Measurements from ENCODE around the gene TPSD1. TPM values are rescaled to one million over a fixed set of nuclear protein-coding genes. Genes with fewer than 3 reads are reported as not detected.

Gene TPSD1
- polyA plus RNA-seq, 3 donors = not detected

DNA sequence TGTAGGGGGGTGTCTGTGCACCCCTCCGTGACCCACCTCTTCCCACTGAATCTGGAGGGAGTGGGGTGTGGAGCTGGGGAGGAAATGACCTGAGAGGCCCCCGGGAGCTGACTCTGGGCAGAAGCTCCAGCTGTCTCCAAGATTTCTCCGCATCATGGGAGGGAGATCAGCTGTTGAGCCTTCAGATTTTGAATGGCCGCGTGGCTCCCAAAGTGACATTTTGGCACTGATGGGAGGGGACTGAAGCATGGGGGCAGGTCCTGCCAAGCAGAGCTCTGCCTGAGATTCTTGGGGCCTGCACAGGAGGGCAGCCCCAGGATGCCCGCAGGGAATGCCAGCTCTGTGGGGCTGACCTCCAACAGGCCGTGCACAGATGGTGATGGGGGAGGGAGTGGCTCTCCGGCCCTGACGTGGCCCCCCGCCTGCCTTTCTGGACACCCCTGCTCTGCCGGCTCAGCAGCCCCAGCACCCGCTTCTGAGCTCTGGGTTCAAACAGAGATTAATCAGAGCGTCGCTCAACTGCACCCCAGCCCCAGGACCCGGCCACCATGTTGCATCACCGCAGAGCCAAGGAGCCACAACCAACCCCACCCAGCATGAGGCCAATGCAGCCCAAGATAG lies 28.2 kb downstream of the TPSD1 start:
- H3K36me3 ChIP-seq (replicated peaks in 1 of 2; ENCODE audit: control insufficient read depth in 1 of 2, insufficient read depth in 2 of 2, low read length in 2 of 2) = no peaks in the 10 kb centered on the region
- no peak overlapping the region for H3K27ac ChIP-seq (ENCODE audit: low read depth in 1 of 2, low read length in 2 of 2)
- no peak overlapping the region for H3K4me3 ChIP-seq (replicated peaks in 1 of 3; ENCODE audit: low read depth in 2 of 3, low read length in 3 of 3)
- no peak for DNase-seq
- peaks cover 14 to 16% of the 10 kb centered on the region in 2 donors for H3K4me1 ChIP-seq (ENCODE audit: control insufficient read depth in 1 of 2, insufficient read depth in 2 of 2, low read length in 2 of 2)
- H3K4me3 Mint-ChIP-seq = no peak overlapping the region
- H3K4me2 ChIP-seq (replicated peaks; ENCODE audit: extremely low read depth, low read length, poor library complexity, severe bottlenecking) = no peak overlapping the region
- peaks cover 20% of the 10 kb centered on the region for H3K4me1 Mint-ChIP-seq
- H3K9me3 ChIP-seq (replicated peaks in 1 of 2; ENCODE audit: control insufficient read depth in 1 of 2, insufficient read depth in 1 of 2, low read length in 2 of 2) = no peaks in the 10 kb centered on the region
- H3K27me3 Mint-ChIP-seq (ENCODE audit: low read depth in 3 of 3) = peaks cover 10 to 32% (median 28%) of the 10 kb centered on the region in 3 donors
- H3K79me2 ChIP-seq (ENCODE audit: insufficient read depth, low read length) = no peaks in the 10 kb centered on the region
- intact Hi-C loops (cut with micrococcal nuclease) = no loop called here
- no peak overlapping the region for H2AFZ ChIP-seq (ENCODE audit: insufficient read depth, low read depth, low read length, poor library complexity, severe bottlenecking)
- H3K9me3 Mint-ChIP-seq = no peaks in the 10 kb centered on the region
- 82% methylated on average over 12 of the region's 16 CpGs for WGBS (ENCODE audit: insufficient coverage)
- H3K9ac ChIP-seq (ENCODE audit: insufficient read depth, low read length, poor library complexity, severe bottlenecking) = no peak overlapping the region
- TF ChIP-seq, protein P1, sequence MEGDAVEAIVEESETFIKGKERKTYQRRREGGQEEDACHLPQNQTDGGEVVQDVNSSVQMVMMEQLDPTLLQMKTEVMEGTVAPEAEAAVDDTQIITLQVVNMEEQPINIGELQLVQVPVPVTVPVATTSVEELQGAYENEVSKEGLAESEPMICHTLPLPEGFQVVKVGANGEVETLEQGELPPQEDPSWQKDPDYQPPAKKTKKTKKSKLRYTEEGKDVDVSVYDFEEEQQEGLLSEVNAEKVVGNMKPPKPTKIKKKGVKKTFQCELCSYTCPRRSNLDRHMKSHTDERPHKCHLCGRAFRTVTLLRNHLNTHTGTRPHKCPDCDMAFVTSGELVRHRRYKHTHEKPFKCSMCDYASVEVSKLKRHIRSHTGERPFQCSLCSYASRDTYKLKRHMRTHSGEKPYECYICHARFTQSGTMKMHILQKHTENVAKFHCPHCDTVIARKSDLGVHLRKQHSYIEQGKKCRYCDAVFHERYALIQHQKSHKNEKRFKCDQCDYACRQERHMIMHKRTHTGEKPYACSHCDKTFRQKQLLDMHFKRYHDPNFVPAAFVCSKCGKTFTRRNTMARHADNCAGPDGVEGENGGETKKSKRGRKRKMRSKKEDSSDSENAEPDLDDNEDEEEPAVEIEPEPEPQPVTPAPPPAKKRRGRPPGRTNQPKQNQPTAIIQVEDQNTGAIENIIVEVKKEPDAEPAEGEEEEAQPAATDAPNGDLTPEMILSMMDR (IDR thresholded peaks at IDR 0.05) = no peak
- H3K36me3 Mint-ChIP-seq = no peaks in the 10 kb centered on the region
- H3K27ac Mint-ChIP-seq = no peak overlapping the region
- peaks cover 0 to 14% of the 10 kb centered on the region in 2 donors for H3K27me3 ChIP-seq (ENCODE audit: control insufficient read depth in 2 of 2, insufficient read depth in 2 of 2, low read length in 2 of 2)
- no peaks in the 10 kb centered on the region for H4K20me1 ChIP-seq (ENCODE audit: insufficient read depth, low read length)

- H3K27me3 Mint-ChIP-seq (ENCODE audit: low read depth in 3 of 3) = peaks cover 24 to 48% (median 41%) of the 10 kb centered on the region in 3 donors
- H3K27ac ChIP-seq (ENCODE audit: low read depth in 1 of 2, low read length in 2 of 2) = no peak overlapping the region
- intact Hi-C loops (cut with micrococcal nuclease) = no loop called here
These were observed 30.0 kb downstream of the TPSD1 start for GRCh38 chr16:1285669-1286512.

More at GRCh38 chr16:1285669-1286512, 30.0 kb downstream of the TPSD1 start:
- Histone ChIP-seq H4K20me1 (ENCODE audit: insufficient read depth, low read length) (no peaks in the 10 kb centered on the region), H3K27me3 (ENCODE audit: control insufficient read depth in 2 of 2, insufficient read depth in 2 of 2, low read length in 2 of 2) (peaks cover 0 to 29% of the 10 kb centered on the region in 2 donors), H2AFZ (ENCODE audit: insufficient read depth, low read depth, low read length, poor library complexity, severe bottlenecking) (no peak overlapping the region), H3K4me3 (replicated peaks in 1 of 3; ENCODE audit: low read depth in 2 of 3, low read length in 3 of 3) (no peak overlapping the region), H3K36me3 (replicated peaks in 1 of 2; ENCODE audit: control insufficient read depth in 1 of 2, insufficient read depth in 2 of 2, low read length in 2 of 2) (no peaks in the 10 kb centered on the region), H3K4me1 (ENCODE audit: control insufficient read depth in 1 of 2, insufficient read depth in 2 of 2, low read length in 2 of 2) (peaks cover 24 to 27% of the 10 kb centered on the region in 2 donors), H3K4me2 (replicated peaks; ENCODE audit: extremely low read depth, low read length, poor library complexity, severe bottlenecking) (no peak overlapping the region), H3K79me2 (ENCODE audit: insufficient read depth, low read length) (no peaks in the 10 kb centered on the region), H3K9me3 (replicated peaks in 1 of 2; ENCODE audit: control insufficient read depth in 1 of 2, insufficient read depth in 1 of 2, low read length in 2 of 2) (no peaks in the 10 kb centered on the region), H3K9ac (ENCODE audit: insufficient read depth, low read length, poor library complexity, severe bottlenecking) (no peak overlapping the region)
- 79% methylated on average over 27 of the region's 38 CpGs for WGBS (ENCODE audit: insufficient coverage)
- no peaks in the 10 kb centered on the region for H3K36me3 Mint-ChIP-seq
- DNase-seq = no peak
- H3K27ac Mint-ChIP-seq = no peak overlapping the region
- TF ChIP-seq, protein P1 (IDR thresholded peaks at IDR 0.05) = no peak
- H3K9me3 Mint-ChIP-seq = no peaks in the 10 kb centered on the region
- H3K4me3 Mint-ChIP-seq = no peak overlapping the region
- H3K4me1 Mint-ChIP-seq = peaks cover 32% of the 10 kb centered on the region
